ENCODE data around the gene MYH11.

The MYH11 gene

DNA sequence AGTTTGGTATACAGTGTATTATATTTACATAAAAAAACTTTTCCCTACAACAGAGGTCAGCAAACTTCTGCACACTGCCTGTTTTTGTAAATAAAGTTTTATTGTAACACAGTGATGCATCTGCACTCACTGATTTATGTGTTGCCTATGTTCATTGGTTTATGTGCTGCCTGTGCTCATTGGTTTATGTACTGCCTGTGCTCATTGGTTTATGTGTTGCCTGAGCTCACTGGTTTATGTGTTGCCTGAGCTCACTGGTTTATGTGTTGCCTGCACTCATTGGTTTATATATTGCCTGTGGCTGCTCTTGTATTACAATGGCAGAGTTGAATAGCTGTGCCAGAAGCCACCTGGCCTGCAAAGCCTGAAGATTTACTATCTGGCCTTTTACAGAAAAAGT, 81.6 kb downstream of the MYH11 start:
- no peak for DNase-seq

DNA sequence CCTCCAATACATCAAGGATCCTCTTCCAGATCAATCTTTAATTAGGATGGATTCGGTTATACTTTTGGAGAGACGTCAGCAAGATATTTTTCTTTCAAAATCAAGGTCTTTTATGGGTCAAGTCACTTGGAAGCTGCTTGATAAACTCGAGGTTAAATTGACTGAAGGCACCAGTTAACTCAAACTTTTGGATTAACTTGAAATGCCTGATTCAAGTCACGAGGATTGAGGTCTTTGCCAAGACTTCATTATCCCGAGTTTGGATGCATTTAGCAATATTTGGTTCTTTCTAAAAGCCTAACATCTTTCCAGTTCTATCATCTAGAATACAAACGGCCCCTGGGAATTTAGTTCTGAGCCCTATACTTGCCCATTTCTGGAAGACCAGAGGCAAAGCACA, 82.9 kb downstream of the MYH11 start:
- DNase-seq, result no peak

DNA sequence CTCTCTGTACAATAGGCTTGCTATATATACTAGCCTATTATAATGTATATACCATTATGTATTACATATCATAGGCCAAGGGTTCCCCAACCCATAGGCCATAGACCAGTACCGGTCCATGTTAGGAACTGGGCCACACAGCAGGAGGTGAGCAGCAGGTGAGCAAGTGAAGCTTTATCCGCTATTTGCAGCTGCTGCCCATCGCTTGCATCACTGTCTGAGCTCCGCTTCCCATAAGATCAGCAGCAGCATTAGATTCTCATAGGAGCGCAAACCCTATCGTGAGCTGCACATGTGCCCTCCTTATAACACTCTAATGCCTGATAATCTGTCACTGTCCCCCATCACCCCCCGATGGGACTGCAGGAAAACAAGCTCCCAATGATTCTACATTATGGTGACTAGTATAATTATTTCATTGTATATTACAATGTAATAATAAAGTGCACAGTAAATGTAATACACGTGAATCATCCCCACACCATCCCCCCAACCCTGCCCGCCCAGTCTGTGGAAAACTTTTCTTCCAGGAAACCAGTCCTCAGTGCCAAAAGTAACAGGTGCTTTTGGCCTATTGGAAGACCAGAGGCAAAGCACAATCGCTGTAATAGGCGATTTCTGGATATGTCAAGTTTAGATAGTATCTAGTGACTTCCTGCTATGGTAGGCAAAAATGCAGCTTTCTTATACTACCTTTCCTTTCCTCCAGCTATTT, 84.1 kb downstream of the MYH11 start:
- DNase-seq, result no peak

DNA sequence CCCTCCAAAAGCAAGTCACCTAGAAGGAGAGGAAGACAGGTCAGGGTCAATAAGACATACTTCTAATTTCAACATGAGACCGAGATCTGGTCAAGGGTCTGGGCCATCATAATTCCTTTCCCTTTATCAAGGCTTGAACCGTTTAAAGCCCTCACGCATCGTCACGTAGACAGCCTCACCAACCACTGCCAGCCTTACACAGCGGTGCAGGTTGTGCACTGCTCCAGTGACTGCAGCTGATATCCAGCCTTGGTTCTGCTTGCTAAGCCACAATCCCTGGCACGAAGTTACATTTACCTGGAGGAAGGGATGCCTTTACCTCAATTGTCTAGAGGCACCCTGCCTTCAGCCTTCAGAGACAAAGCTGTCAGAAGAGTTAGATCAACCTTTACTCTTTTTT, 85.1 kb downstream of the MYH11 start:
- no peak for DNase-seq

DNA sequence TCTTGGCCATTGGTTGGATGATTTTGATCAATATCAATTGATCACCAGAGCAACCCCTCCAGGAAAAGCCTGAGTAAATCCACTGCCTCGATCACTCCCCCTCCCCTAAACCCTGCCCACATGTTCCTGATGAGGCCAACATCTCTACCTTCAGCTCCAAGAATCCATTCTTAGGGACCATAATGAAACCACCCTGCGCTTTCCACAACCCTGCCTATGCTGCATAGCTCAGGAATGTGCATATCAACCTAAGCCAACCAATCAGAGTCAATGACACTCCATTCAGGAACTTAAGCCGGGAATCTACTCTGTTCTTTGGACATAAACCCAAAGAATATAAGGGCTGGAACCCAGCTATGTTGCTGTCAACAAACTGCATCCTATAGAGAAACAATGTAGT, 86.3 kb downstream of the MYH11 start:
- DNase-seq, result no peak

DNA sequence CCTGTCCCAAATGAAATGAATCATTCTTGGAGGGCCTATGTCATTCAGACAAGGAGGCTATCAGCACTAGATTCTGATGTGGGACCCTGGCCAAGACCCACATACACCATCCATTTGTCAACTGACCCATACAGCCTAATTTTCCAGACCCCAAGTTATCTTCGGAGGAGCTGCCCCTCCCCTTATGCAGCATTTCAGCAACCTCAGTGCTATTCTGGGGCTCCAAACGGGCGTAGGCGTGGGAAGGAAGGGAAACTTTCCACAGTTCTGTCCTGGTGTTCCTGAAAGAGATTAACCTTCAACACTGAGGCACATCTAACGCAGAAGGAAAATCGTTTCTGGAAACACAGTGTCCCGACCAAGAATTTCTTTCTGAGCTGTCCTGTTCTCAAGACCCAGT, 86.7 kb downstream of the MYH11 start:
- DNase-seq, result no peak

DNA sequence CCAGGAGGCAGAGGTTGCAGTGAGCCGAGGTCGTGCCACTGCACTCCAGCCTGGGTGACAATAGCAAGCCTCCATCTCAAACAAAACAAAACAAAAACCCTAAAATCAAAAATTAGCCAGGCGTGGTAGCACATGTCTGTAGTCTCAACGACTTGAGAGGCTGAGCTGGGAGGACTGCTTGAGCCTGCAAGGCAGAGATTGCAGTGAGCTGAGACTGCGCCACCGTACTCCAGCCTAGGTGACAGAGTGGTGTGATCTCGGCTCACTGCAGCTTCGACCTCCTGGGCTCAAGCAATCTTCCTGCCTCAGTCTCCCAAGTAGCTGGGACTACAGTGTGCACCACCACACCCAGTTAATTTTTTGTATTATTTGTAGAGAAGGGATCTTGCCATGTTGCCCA, 87.6 kb downstream of the MYH11 start:
- no peak for DNase-seq

DNA sequence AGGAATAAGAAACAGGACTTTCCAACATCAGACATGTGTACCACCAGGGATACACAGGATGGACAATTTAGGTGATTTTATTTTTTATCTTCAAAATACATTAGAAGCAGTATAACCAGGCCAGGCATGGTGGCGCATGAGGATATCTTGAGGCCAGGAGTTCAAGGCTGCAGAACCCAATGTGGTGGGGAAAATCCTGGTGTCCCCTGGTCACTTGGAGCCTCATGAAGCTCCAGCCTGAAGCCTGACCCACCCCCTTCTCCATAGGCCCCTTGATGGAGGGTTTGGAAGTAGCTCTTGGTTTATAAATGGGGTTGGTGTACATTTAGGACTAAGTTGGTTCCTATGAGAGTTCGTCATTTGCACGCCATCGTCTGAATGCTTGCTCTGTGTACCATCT, 88.6 kb downstream of the MYH11 start:
- no peak for DNase-seq

DNA sequence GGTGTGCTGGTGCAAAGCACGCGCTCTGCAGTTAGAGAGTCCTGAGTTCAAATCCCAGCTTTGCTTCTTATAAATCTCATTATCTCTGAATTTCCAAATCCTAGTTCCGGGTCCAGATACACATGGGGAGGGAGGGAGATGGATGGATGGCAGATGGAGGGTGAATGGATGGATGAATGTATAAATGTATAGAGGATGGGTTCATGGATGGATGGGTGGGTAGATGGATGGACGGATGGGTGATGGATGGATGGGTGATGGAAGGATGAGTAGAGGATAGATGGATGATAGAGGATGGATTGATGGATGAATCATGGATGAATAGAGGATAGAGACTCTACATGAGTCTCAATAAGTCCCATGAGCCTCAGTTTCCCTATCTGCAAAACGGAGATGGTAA, 89.9 kb downstream of the MYH11 start:
- no peak for DNase-seq

DNA sequence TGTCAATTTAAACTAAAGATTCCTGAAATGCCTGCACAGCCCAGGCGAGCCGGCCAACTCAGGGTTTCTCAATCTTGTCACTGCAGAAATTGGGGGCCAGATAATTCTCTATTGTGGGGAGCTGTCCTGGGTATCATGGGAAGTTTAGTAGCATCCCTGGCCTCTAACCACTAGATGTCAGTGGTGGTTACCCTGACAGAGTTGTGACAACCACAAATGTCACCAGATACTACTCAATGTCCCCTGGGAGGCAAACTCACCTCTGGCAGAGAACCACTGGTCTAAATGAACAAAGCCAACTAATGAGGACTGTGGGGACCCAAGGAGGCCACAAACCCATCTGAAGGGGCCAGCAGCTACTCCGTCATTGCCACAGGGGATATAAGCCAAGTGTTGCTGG, 90.9 kb downstream of the MYH11 start:
- no peak for DNase-seq

DNA sequence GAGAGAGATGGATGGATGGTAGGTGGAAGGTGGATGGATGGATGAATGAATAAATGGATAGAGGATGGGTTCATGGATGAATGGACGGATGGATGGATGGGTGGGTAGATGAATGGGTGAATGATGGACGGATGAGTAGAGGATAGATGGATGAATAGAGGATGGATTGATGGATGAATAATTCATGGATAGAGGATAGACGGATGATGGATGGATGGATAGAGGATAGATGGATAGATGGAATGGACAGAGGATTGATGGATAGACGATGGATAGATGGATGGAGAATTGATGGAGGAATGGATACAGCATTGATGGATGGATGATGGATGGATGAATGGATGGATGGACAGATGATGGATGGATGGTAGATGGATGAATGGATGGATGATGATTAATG, 91.7 kb downstream of the MYH11 start:
- no peak for DNase-seq

DNA sequence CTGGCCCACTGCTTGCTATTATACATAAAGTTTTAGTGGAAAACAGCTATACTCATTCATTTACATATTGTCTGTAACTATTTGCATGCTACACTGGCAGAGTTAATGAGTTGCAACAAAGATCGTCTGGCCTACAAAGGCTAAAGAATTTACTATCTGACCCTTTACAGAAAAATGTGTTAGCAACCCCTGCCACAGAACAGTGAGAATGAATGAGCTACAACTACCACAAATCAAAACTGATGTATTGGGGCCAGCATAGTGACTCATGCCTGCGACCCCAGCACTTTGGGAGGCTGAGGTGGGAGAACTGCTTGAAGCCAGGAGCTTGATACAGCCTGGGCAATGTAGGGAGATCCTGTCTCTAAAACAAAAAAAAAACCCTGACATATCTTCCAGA, 92.7 kb downstream of the MYH11 start:
- DNase-seq, result no peak

DNA sequence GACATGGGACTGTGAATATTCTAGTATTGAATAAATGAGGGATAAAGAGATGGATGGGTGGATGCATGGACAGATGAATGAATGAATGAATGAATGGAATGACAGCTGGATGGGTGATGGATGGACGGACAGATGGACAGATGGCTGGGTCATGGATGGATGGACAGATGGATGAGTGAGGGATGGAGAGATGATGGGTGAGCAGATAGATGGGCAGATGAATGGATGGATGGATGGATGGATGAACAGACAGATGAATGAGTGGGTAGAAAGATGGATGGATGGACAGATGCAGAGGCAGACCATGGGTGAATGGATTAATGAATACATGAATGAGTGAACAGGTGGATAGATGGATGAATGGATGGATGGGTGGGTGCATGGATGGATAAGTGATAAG, 96.7 kb downstream of the MYH11 start:
- DNase-seq, result no peak

DNA sequence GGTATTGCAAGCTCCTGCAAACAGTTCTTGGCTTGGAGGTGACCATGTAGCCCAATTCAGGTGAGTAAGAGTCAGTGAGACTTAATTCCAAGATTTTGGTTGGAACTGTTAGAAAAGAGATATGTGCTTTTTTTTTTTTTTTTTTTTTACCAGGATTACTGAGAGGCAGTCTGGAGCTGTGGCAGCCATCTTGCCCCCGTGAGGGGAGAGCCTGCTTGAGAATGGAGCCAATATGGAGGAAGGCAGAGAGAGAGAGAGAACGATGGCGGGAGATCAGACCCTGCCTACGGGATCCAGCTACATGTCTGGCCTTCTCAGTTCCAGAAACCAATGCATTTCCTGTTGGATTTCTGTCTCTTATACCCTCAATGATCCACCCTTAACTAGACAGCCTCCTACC, 97.8 kb downstream of the MYH11 start:
- DNase-seq, result no peak

DNA sequence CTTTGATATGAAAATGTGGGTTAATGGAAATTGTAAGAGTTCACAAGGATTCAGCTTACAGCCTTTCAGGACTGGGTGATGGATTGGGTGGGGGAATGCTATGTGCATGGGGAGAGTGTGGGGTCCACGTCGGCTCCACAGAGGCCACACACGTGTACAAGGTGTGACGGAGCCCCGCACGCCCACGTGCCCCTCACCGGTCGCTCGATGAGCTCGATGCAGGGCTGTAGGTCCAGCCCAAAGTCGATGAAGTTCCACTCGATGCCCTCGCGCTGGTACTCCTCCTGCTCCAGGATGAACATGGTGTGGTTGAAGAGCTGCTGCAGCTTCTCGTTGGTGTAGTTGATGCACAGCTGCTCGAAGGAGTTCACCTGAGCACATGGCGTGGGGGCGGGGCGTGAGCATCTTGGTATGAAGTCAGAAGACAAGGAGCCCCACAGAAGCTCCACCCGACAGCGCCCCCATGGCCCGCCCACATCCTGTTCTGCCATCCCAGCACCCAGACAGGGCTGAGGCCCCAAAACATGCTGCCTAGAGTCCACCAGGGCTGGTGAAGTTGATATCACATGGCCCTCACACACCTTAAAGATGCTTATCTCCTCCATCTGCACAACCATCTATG, 99.1 kb downstream of the MYH11 start:
- no peak for DNase-seq

DNA sequence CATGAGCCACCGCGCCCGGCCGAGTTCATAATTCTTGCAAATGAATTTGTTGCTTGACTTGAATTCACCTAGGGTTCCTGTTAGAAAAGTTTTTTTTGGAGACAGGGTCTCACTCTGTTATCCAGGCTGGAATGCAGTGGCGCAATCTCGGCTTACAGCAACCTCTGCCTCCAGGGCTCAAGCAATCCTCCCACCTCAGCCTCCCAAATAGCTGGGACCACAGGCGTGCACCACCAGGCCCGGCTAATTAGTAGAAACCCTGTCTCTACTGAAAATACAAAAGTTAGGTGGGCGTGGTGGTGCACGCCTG, 99.8 kb downstream of the MYH11 start:
- no peak for DNase-seq

DNA sequence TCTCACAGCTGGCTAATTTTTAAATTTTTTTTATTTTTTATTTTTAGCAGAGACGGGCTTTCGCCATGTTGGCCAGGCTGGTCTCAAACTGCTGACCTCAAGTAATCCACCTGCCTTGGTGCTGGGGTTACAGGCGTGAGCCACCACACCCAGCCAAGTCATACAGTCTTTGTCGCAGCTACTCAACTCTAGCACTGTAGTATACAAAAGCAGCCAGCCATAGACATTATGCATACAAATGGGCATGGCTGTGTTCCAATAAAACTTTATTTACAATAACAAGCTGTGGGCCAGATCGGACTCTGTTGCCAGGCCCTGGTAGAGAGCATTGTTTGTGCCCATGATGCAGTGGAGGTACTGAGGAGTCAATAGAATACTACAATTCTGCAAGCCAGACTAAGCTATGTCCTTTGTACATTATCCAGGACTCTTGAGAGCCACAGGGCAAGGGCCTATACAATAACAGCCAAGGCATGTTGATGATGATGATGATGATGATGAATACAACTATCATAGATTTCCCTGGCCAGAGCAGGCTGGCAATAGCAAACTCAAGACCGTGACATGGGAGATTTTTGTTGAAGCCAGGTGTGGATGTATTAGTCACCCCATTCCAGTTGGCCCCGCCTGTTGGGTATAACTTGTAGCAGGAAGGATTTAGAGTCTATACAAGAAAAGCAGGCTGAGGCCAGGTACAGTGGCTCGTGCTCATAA, 101.8 kb downstream of the MYH11 start:
- no peak for DNase-seq

DNA sequence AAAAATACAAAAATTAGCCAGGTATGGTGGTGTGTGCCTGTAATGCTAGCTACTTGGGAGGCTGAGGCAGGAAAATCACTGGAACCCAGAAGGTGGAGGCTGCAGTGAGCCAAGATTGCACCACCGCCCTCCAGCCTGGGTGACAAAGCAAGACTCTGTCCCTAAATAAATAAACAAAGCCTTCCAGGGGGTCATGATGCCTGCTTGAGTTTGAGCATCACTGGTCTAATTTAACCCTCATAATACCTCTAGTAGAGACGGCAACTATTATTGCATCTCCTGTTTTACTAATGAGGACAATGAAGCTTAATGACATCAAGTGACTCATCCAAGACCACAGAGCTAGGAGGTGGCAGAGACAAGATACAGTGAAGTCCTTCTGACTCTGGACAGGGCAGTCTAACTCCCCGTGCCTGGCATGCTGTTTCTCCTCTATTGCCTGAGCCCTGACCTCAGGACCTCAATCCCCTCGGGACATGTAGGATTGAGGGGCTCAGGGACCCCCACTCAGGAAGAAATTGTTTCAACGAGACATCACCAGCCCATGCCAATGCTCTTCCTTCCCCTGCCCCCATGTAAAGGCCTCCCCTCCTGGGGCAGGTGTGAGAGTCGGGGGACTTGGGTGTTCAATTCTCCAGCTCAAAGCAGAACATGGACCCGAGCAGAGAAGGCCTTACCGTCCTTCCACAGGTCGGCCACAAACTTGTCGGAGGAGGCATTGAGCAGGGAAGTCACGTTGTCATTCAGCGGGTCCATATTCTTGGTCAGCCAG, 103.9 kb downstream of the MYH11 start:
- no peak for DNase-seq

DNA sequence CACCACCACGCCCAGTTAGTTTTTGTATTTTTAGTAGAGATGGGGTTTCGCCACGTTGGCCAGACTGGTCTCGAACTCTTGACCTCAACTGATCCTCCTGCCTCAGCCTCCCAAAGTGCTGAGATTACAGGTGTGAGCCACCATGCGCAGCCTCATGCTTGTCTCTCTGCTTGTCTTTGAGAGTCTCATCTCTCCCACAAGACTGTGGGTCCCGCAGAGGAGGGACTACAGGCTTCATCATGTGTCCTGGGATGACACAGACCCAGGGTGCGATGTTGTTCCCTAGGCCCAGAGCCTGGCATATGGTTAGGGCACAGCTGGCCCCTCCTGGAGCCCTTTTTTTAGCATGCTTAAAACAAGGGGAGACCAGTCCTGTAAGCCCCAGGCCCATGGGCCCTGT, 104.9 kb downstream of the MYH11 start:
- no peak for DNase-seq

DNA sequence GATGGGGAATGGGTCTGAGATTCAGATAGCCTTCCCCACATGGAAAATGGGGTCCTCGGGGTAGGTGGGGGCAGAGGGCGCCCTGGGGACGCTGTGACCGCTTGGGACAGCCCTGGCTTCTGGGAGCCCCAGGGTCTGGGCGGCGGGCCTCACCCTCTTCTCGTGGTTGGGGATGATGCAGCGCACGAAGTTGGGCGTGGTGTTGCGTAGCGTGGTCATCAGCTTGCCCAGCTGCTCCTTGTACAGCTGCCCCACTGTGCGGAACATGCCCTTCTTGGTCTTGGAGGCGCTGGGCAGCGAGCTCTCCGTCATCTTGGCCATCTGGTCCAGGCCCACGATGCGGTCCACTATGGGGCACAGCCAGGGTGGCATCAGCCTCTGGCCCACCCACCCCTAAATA, 106.8 kb downstream of the MYH11 start:
- no peak for DNase-seq

DNA sequence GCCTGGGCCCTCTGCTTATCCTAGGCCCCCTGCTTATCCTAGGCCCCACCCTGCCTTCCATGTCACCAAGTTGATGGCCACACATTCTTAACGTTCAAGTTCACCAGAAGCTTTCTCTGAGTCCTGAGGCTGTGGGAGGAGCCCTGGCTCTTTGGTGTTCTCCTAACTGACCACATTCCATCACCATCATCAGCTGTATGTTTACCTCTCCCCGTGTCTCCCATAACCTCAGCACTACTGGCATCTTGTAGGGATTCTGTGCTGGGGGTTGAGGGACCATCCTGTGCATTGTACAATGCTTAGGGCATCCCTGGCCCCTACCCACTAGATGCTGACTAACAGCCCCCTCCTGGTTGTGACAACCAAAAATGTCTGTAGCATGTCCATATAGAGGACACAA, 107.5 kb downstream of the MYH11 start:
- DNase-seq, result no peak

DNA sequence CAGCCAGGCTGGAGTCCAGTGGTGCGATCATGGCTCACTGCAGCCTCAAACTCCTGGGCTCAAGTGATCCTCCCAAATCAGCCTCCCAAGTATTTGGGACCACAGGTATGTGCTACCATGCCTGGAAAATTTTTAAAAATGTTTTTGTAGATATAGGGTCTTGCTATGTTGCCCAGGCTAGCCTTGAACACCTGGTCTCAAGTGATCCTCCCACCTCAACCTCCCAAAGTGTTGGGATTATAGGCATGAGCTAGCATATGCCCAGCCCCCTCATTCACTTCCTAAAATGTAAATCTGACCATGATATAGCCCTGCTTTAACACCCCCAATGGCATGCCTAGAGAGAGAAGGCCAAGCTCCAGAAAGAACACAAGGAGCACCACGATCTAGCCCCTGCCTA, 108.2 kb downstream of the MYH11 start:
- DNase-seq, result no peak

DNA sequence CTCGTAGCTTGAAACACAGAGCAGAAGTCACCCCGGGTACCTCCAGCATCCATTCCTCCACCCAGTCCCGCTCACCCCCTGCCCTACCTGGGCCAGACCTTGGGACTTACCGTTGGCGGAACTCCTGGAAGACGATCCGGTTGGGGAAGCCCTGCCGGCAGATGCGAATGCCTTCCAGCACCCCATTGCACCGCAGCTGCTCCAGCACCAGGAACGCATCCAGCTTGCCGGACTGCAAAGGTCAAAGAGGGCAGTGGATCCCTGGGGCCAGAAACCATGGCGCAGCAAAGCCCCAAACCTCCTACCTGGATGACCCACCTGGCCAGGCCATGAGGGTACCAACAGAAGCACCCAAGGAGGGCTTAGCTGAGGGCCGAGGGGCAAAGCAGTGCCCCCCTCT, 108.9 kb downstream of the MYH11 start:
- no peak for DNase-seq

DNA sequence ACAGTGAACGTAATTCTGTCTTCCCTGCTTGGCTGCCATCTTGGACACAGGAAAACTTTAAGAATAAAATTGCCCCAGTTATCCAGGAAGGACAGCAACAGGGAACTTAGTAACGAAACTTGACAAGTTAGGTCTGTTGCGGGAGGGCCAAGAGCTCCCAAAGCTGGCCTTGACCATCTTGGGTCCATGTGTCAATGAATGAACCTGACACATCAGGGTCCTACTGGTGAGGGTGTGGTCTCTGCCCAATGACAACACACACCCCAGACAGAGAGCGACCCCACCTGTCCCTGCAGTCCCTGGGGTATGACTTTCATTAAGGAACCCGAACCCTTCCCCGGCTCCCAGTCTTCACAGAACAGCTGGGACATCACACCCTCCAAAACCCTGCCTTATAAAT, 110.5 kb downstream of the MYH11 start:
- DNase-seq, result no peak
